OCI-LY1 (cell line): ENCODE measurements around the gene ABCA13.

Source experiments
- CTCF ChIP-seq: fragments of 200-600 bp; sonication (generic), shearing (Covaris generic); IDR thresholded peaks from 2 replicates; pipeline ENCODE4 v1.5.1; 2017; ENCODE audit warnings: mild to moderate bottlenecking, antibody characterized with exemption, low read length, moderate library complexity, mixed read lengths
- EZH2 ChIP-seq: fragments of 200-600 bp; sonication (generic), shearing (Covaris generic); IDR thresholded peaks from 2 replicates; pipeline ENCODE4 v1.8.0; 2017; ENCODE audit warnings: borderline replicate concordance, mixed run types, mild to moderate bottlenecking, antibody characterized with exemption, low read length, moderate library complexity, mixed read lengths

- TF ChIP-seq CTCF = peak; percentile 65
- no peak for TF ChIP-seq EZH2
These were observed 165.9 kb downstream of the ABCA13 start for GRCh38 chr7:48337012-48337621.
